DND-41 (cell line): ENCODE results near the gene REN.

Source experiments
- CTCF ChIP-seq: IDR thresholded peaks from 2 replicates; pipeline ENCODE4 v1.5.1; 2012; ENCODE audit warnings: borderline replicate concordance, low read length, moderate library complexity, mild to moderate bottlenecking; ENCODE audit not compliant: poor library complexity, severe bottlenecking; ENCODE audit errors: extremely low read depth
- EZH2 ChIP-seq: IDR thresholded peaks from 3 replicates; pipeline ENCODE4 v1.6.1; 2012; ENCODE audit warnings: borderline replicate concordance, low read depth, mild to moderate bottlenecking, moderate library complexity, low read length, inconsistent platforms; ENCODE audit not compliant: severe bottlenecking

- TF ChIP-seq CTCF (no peak), EZH2 (no peak)
Observed at GRCh38 chr1:204146965-204147364, 19.2 kb downstream of the REN start.
